HG02759 (cell line): ENCODE data around the gene PCDHGA1.

Experiments
- ATAC-seq: cut with Tn5 transposase; IDR thresholded peaks from one replicate; pipeline ENCODE4 v1.9.1; 2021; ENCODE audit warnings: mild to moderate bottlenecking, moderate library complexity; ENCODE audit not compliant: unreplicated experiment

Gene PCDHGA1

DNA sequence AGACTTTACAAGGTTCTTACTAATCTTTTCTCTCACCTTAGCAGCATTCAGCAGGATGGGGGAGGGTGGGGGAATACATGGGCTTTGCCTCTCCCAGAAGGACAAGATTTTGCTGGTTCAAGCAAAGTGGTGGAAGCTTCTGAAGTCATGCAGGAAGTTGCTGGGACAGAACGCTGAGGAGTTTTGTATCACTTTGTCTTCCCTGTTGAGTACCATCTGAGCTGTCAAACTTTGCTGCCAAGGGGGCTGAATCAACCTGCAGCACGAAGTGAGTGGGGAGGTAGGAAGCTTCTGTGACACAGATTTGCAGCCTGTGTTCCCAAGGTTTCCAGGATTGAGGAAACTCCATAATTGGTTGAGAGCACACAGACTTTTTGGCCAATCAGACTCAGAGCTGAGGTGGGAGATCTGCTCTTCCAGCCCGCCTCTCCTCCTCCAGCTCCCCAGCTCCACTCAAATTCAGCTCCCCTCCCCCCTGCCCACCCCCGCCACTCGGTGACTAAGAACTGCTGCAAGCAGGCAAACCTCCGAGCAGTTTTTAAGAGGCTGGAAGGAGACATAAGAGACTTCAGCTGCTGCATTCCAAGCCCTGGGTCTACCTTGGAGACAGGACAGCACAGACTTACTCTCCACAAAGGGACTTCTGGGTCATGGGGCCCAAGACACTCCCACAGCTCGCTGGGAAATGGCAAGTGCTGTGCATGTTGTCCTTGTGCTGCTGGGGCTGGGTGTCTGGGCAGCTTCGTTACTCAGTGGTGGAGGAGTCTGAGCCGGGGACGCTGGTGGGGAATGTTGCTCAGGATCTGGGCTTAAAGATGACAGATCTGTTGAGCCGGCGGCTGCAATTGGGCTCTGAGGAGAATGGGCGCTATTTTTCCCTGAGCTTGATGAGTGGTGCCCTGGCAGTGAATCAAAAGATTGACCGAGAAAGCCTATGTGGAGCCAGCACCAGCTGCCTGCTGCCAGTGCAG is 158.6 kb downstream of the PCDHGA1 start, which contains the start of gene PCDHGC5:
Gene PCDHGC5, plus strand, starts transcription at position 491 of the 971 bp plus-strand sequence. Its CDS starts 160 bp downstream, at position 651.
- ATAC-seq = no peak

DNA sequence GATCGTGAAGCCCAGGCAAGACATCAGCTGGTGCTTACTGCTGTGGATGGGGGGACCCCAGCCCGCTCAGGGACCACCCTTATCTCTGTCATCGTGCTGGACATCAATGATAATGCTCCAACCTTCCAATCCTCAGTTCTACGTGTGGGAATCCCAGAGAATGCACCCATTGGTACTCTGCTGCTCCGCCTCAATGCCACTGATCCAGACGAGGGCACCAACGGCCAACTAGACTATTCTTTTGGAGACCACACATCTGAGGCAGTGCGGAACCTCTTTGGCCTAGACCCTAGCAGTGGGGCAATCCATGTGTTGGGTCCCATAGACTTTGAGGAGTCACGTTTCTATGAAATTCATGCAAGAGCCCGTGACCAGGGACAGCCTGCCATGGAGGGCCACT is 159.5 kb downstream of the PCDHGA1 start:
- ATAC-seq = no peak

DNA sequence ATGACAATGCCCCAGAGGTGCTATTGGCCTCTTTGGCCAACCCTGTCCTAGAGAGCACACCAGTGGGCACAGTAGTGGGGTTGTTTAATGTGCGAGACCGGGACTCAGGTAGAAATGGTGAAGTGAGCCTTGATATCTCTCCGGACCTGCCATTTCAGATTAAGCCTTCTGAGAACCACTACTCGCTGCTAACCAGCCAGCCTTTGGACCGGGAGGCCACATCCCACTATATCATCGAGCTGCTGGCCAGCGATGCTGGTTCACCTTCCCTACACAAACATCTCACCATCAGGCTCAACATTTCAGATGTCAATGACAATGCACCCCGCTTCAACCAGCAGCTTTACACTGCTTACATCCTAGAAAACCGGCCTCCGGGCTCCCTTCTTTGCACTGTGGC is 160.0 kb downstream of the PCDHGA1 start:
- ATAC-seq = no peak

DNA sequence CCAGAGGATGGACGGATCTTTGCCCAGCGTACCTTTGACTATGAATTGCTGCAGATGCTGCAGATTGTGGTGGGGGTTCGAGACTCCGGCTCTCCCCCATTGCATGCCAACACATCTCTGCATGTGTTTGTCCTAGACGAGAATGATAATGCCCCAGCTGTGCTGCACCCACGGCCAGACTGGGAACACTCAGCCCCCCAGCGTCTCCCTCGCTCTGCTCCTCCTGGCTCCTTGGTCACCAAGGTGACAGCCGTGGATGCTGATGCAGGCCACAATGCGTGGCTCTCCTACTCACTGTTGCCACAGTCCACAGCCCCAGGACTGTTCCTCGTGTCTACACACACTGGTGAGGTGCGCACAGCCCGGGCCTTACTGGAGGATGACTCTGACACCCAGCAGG is 160.5 kb downstream of the PCDHGA1 start:
- ATAC-seq = no peak

DNA sequence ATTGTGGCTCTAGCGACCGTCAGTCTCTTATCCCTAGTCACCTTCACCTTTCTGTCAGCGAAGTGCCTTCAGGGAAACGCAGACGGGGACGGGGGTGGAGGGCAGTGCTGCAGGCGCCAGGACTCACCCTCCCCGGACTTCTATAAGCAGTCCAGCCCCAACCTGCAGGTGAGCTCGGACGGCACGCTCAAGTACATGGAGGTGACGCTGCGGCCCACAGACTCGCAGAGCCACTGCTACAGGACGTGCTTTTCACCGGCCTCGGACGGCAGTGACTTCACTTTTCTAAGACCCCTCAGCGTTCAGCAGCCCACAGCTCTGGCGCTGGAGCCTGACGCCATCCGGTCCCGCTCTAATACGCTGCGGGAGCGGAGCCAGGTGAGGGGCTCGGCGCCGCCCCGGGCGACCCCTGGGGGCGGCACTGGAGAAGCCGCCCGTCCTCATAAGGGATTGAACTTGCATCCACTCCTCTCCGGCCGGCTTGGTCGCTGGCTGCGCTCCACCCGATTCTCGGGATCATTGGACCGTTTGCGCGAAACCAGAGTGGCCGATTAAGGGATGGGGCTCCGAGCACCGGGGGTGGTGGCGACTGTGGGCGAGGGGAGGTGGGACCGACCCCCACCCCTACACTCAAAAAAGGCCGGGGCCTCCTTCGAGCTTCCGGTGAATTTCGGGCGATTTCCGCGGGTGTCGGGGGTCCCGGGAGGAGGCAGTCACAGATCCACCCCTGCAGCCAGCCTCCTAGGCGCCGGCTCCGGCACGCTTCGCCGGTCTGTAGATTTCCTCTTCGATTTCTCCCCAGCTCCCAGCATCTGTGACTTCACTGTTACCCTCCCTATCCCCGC is 161.2 kb downstream of the PCDHGA1 start:
- ATAC-seq = peak; percentile 20

DNA sequence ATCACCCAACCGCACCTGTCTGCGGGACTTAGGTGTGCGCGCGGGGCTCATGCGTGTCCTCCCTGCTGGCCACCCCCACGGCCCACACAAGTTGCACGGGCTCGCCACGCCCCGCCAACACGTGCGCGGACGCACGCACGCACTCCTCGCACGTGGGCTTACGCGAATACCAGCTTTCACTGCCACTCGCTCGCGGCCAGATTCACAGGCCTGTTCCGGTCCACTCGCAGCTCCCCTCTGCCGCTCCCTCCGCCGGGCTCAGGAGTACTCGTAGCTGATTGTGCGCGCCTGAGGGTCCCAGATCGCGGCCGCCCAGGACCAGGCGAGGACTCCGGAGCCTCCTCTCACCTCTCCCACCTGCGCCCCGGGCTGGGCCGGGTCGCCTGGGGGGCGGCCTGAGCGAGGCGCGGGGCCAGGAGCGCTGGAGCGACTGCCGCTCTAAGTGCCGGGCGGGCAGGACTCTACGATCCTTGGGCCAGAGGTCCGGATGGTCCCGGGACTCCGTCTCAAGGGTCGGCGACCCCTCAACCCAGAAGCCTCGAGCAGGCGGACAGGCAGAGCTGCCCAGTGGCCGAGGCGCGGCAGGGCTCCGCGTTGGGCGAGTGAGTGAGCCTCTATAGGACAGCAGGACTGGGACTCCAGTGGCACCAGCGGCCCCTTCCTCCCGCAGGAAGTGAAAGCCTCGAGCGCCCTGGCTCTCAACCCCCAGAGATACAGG is 162.0 kb downstream of the PCDHGA1 start:
- ATAC-seq = peak; percentile 47

DNA sequence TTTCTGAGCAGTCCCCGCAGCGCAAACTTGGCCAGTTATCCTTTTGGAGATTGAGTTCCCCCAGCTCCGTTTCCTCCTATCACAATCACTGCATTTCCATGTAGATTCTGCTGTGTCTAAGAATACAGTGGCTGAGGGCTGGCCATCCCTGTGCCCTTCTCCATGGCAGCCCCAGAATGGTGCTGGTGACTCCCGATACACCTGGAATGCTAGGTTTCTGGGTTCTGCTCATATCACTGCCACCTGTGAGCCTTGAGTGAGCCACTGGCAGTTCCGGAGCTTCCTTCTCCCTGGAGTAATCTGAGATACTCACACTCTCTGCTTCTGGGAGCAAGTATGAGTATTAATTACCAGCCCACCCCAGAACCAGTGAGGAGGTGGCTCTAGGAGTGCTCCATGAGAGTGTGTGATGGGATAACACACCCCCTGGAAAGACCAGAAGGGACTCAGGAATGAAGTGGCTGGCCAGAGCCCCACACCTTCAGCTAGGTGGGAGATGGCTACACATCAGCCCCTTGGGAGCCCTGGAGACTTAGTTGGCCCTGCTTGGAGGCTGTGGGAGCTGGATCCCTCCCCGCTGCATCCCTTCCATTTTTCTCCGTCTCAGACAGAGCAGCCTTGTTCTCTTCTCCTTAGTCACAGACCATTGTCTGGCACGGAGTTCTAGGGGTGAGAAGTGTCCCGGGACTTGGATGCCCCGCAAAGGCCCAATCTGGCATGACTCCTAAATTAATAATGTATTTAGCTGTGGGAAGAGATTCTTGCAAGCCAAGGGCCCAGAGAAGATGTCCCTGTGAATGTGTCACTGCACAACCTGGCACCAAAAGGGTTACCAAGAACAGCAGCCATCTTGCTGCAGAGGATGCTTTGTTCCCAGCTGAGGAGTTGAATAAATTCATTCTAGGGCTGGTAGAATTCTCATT is 163.4 kb downstream of the PCDHGA1 start:
- no peak for ATAC-seq

DNA sequence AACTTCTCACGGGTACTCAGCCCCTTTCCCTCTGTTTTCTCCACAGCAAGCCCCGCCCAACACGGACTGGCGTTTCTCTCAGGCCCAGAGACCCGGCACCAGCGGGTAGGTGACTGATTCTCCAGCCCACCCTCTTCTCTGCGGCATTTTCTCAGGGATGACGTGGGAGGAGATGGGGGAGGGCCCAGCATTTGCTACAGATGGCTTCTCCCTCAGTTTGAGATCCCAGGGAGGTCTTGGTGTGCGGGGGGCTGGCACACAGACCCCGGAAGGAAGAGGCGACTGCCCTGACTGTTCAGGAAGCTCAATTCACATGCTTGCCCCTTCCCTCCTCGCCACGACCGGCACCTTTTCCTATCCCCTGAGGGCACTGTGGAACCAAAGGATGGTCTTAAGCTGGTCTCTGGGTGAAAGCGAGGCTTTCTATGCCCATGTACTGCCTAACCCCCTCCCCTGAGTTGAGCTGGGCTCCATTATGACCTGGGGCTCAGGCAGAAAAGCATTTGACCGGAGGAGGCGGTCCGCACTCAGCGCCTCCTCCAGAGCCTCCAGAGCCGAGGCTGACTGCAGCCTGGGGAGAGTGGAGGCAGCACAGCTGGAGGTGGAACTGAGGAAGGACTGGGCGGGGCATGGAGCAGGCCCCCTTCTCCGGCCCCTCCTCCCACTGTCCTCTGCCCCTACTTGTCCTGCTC is 164.6 kb downstream of the PCDHGA1 start:
- no peak for ATAC-seq

DNA sequence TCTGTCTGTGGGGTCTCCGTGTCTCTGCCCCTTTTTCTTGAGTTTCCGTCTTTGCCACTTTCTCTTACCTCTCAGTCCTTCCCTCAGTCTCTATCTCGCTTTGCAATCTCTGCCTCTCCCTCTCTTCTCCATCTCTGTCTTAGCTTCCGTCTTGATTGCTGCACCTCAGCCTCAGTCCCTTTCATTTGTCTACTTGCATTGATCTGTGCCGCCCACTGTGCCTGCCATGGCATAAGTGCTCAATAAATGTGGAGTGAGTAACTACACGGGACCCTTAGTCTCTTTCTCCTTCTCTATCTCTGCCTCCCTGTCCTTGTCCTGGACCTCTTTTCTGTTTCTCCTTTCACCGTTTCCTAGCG is 165.1 kb downstream of the PCDHGA1 start:
- no peak for ATAC-seq

DNA sequence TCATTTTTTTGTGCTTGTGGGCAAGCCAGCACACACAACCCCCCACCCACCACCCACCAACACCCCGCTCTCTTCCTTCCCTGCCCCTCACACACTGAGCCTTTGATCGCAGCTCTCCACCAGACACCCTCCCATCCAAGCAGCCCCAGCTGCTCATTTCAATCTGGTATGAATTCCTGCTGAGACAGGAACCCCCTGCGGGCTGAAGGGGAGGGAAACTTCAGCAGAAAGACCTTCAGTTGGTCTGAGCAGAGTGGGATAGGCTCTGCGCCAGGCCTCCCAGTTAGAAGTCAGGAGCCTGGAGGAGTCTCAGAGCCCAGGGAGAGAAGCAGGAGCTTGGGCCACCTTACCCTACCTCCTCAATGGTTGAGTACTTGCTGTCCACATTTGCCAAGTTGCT is 165.7 kb downstream of the PCDHGA1 start:
- no peak for ATAC-seq

DNA sequence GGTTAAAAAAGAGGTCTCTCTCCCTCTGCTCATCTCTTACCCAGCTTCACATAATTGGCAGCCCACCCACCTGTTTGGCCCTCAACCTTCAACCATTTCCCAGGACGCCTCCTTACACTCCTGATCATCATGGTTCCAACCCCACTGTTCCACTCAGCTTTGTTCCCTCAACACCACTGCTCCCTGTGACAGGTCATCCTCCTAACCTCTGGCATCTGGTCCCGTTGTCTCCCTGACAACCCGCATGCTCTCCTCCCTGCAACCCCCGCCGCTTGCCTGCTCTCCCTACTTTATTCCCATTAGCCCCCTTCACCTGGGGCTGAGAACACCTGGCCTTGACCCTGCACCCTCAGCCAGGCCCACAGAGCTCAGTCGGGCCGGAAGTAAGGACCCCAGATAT is 171.4 kb downstream of the PCDHGA1 start:
- no peak for ATAC-seq

DNA sequence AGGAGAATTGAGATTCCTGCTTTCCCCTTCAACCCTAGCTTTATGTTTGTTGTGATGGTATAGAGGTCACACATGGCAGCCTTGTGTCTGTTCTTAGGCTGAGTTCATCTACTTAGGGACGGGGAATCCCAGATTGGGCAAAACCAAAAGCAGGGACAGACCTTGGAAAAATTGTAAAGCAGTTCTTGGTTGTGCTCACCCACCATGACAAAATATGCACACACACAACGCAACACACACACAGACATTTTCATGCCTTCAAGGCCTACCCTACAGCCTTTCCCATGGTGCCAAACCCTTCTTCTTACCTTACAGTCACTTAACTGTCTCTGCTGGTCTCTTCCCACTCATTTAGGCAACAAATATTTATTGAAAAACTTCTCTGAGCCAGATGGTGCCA is 173.4 kb downstream of the PCDHGA1 start:
- no peak for ATAC-seq

DNA sequence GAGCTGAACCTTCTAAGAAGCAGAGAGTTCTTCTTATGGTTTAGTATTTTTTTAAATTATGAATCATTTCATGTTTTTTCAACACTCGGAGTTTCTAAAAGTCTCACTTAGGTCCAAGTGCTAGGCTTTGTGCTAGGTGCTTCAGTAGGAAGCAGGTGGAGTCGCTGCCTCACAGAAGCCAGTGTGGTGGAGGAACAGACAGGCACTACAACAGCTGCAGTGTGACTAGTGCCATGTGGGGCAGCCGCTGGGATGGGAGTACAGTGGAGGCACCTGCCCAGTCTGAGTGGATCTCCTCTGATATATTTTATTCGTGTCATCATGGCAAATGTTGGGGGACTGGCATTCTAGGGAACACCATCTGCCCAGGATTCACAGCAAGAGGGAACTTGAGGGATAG is 173.9 kb downstream of the PCDHGA1 start:
- ATAC-seq = no peak

DNA sequence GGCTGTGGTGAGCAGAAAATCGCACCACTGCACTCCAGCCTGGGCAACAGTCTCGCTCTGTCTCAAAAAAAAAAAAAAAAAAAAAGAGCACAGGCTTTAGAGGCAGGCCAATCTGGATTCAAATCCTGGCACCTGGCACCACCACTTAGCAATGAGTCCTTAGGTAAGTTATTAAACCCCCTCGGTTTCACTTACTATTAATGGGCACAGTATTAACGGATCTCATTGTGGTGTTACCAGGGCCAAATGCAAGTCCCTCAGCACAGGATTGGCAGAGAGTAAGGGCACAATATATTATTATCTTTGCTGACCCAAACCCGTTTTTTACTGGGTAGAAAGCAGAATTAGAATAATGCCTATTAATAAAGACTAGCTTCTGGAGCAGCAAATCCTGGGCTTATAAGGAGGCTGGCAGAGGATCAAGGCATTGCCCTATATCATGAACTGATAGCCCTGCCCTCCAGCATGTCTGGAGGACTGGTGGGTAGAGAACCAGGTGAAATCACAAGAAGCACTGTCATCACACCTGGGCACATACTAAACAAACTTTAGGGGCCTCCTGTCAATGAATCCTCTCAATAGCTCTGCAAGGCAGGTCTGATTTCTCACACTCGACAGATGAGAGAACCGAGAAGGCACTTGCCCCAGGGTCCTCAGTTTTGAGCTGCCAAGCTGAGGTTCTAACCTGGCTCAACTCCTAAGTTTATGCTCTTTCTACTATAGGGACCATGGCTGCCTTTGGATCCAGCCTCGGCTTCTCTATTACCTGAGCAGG is 176.3 kb downstream of the PCDHGA1 start:
- ATAC-seq = no peak

DNA sequence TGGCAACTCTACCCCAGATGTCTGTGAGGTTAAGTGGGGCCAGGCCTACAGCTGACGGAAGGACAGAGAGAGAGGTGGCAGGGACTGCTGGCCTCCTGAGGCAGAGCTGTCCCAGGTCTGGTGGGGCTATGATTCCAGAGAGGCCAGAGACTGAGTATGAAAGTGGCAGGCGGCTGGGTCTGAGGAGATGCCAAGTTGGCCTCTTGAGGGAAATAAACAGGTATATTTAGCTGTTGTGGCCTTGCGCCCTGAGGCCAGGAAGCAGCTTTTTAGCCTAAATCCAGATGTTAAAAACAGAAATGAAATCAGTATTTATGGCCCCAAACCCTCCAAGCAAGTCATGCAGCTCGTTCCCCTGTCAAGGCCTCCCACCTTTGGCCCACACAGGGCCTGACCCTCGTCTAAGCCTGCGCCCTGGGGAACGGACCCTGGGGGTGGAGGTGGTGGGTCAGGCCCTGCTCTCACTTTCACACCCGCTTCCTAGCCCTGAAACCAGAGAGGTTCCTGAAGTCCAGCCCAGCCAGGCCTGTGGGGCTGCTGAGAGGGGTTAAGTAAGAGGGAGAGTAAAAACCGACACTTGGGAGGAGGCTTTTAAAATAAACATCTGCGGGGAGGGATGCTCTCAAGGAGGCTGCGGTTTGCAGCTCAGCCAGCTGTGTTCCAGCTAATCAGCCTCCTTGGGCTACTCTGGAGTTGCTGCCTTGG is 177.2 kb downstream of the PCDHGA1 start:
- ATAC-seq = peak; percentile 51

DNA sequence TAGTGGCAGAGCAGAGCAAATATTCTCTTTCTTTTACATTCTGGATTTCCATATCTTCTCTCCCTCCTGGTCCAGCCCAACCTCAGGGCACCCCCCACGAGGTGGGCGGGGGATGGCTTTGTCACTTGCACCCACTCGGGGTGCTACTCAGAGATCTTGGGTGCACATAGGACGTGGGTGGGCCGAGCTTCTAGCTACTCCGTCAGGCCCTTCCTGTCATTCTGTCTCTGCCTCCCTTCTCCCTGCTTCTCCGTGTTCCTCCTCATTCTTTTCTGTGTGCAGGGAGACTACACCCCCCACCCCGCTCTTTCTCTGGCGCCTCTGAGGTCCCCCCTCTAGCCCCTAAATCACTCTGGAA is 178.1 kb downstream of the PCDHGA1 start:
- ATAC-seq = no peak

DNA sequence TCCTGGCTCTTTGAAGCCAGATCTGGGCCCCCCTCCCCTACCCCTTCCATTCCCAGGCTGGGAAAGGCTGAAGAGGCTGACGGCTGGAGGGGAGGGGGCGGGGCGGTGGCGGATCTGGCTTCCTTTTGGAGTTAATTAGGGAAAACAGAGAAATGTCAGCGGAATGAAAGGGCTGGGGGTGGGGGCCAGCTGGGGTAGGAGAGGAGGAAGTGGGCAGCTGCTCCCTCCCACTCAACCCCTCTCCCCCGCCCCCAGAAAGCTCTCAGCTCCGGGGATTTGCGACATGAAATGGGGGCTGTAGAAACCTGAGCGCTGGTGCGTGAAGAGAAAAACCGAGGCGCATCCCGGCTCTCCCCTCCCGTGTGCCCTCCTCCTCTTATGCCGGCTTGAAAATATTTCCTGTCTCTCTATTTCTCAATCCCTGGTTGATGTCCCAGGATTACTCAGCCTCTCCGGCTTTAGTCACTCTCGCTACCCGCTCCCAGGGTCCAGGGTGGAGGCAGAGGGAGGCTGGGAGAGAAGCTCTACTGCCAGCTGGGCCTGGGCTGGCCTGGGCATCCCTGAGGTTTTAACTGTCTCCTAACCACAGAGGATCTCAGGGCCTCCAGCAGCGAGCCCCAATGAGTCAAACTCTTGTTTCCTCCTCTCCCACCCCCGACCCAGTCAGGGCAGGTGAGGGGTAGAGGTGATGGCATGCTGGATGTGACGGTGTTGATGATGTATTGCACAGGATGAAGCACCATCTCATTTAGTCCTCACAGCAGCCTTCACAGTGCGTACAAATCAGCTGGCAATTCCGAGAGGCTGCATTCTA is 178.7 kb downstream of the PCDHGA1 start:
- ATAC-seq = peak; percentile 16
